Suprapubic skin (tissue), 4 donors: ENCODE results near the gene SLC25A22.

ENCODE experiments used
- POLR2A ChIP-seq, 2 donors: fragments of 450-650 bp; IDR thresholded peaks; one replicate each; pipeline ENCODE4 v1.6.1; 2017; ENCODE audit warnings: antibody characterized with exemption in 2 of 2, mild to moderate bottlenecking in 2 of 2, moderate library complexity in 2 of 2
- POLR2AphosphoS5 ChIP-seq, 3 donors: sonication (generic); formaldehyde crosslinking; IDR thresholded peaks; one replicate each; pipeline ENCODE4 v1.6.1; 2017; ENCODE audit warnings: antibody characterized with exemption in 3 of 3
- TF ChIP-seq, protein P1 (sequence below), 2 donors: fragments of 200-600 bp in 1 of 2; fragments of 450-650 bp in 1 of 2; sonication (generic) in 1 of 2; IDR thresholded peaks; one replicate each; pipeline ENCODE4 v1.5.1; 2016 to 2019; ENCODE audit warnings: antibody characterized with exemption in 2 of 2, mild to moderate bottlenecking in 1 of 2, moderate library complexity in 1 of 2

- TF ChIP-seq POLR2A (IDR thresholded peaks at IDR 0.05) (peak in 1 of 2 donors; percentile 73), POLR2AphosphoS5 (IDR thresholded peaks at IDR 0.05) (no peak)
- TF ChIP-seq, protein P1, sequence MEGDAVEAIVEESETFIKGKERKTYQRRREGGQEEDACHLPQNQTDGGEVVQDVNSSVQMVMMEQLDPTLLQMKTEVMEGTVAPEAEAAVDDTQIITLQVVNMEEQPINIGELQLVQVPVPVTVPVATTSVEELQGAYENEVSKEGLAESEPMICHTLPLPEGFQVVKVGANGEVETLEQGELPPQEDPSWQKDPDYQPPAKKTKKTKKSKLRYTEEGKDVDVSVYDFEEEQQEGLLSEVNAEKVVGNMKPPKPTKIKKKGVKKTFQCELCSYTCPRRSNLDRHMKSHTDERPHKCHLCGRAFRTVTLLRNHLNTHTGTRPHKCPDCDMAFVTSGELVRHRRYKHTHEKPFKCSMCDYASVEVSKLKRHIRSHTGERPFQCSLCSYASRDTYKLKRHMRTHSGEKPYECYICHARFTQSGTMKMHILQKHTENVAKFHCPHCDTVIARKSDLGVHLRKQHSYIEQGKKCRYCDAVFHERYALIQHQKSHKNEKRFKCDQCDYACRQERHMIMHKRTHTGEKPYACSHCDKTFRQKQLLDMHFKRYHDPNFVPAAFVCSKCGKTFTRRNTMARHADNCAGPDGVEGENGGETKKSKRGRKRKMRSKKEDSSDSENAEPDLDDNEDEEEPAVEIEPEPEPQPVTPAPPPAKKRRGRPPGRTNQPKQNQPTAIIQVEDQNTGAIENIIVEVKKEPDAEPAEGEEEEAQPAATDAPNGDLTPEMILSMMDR (IDR thresholded peaks at IDR 0.05) = no peak
These were observed 20.5 kb downstream of the SLC25A22 start, which contains the start of gene GATD1 for GRCh38 chr11:777288-778255.
